ENCODE data around the gene OCA2. TPM values are rescaled to one million over a fixed set of nuclear protein-coding genes. Genes with fewer than 3 reads are reported as not detected.

The OCA2 gene
- total RNA-seq, 1 experiment from 2014 or later, result 0.31 TPM

DNA sequence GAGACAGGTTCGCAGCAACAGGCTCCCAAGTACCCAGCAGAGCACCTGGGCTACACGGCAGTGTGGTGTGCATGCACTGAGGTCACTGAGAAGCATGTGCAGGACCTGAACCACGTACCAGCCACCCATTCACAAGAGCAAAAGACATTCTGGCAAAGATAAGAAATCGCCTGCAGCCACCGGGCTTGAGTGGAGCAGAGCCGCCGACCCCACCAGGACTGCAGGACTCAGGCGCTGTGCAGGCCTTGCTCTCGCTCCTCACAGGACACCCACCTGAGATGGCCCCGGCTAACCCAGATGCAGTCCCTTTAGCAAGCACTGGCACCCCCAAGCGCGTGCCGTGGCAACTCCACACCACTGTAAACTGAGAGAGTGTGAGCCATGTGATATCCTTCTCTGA, 32.3 kb upstream of the OCA2 start:
- no peak overlapping the region for H3K4ac ChIP-seq (ENCODE audit: low read depth, low read length)
- H2BK5ac ChIP-seq (ENCODE audit: insufficient read length, low read length), result no peak overlapping the region
- H4K5ac ChIP-seq (ENCODE audit: insufficient read length, low read depth, low read length), result no peak overlapping the region
- Mint-ChIP-seq H3K9me3 (no peaks in the 10 kb centered on the region), H3K4me3 (no peak overlapping the region), H3K4me1 (peaks cover 7 to 13% of the 10 kb centered on the region in 2 experiments; a peak in 3 of 4 replicates), H3K27me3 (ENCODE audit: low read depth) (no peaks in the 10 kb centered on the region), H3K27ac (peak overlapping the region in 2 of 3 experiments; percentile 20 to 68; a peak in 1 of 7 replicates), H3K36me3 (ENCODE audit: insufficient read depth in 1 of 3, low read depth in 3 of 3) (peaks cover 40 to 68% (median 55%) of the 10 kb centered on the region in 3 experiments)
- H2BK15ac ChIP-seq (ENCODE audit: low read depth, low read length), result no peak overlapping the region
- H3K18ac ChIP-seq (ENCODE audit: insufficient read length, low read depth, low read length), result no peak overlapping the region
- no peak overlapping the region for H3K56ac ChIP-seq (ENCODE audit: insufficient read length, low read depth, low read length)
- H3K79me1 ChIP-seq (ENCODE audit: insufficient read depth, low read depth, low read length, poor library complexity, severe bottlenecking), result no peaks in the 10 kb centered on the region
- H3T11ph ChIP-seq (ENCODE audit: low read length), result no peak overlapping the region
- H3K79me2 ChIP-seq (ENCODE audit: insufficient read depth, low read length), result no peaks in the 10 kb centered on the region
- no peak overlapping the region for H4K91ac ChIP-seq (ENCODE audit: insufficient read length, low read depth, low read length)
- no peak overlapping the region for H3K23ac ChIP-seq (ENCODE audit: insufficient read length, low read depth, low read length)
- no peaks in the 10 kb centered on the region for H3K23me2 ChIP-seq (ENCODE audit: insufficient read length, low read depth, low read length, poor library complexity, severe bottlenecking)
- TF ChIP-seq, protein P1, sequence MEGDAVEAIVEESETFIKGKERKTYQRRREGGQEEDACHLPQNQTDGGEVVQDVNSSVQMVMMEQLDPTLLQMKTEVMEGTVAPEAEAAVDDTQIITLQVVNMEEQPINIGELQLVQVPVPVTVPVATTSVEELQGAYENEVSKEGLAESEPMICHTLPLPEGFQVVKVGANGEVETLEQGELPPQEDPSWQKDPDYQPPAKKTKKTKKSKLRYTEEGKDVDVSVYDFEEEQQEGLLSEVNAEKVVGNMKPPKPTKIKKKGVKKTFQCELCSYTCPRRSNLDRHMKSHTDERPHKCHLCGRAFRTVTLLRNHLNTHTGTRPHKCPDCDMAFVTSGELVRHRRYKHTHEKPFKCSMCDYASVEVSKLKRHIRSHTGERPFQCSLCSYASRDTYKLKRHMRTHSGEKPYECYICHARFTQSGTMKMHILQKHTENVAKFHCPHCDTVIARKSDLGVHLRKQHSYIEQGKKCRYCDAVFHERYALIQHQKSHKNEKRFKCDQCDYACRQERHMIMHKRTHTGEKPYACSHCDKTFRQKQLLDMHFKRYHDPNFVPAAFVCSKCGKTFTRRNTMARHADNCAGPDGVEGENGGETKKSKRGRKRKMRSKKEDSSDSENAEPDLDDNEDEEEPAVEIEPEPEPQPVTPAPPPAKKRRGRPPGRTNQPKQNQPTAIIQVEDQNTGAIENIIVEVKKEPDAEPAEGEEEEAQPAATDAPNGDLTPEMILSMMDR (conservative IDR thresholded peaks at IDR 0.05), result no peak
- no peaks in the 10 kb centered on the region for H4K20me1 ChIP-seq (ENCODE audit: control insufficient read depth, insufficient read depth, insufficient read length)
- H3K27ac ChIP-seq (ENCODE audit: insufficient read length, low read depth, low read length), result no peak overlapping the region
- H2AK5ac ChIP-seq (ENCODE audit: insufficient read length, low read length), result no peak overlapping the region
- H2BK120ac ChIP-seq (ENCODE audit: low read depth, low read length, poor library complexity, severe bottlenecking), result no peak overlapping the region
- no peaks in the 10 kb centered on the region for H3K9me3 ChIP-seq (ENCODE audit: control insufficient read depth, low read depth, low read length)
- H2BK20ac ChIP-seq (ENCODE audit: low read depth, low read length, poor library complexity, severe bottlenecking), result no peak overlapping the region
- H3K9ac ChIP-seq (ENCODE audit: extremely low read depth, insufficient read length, low read length), result no peak overlapping the region
- no peak overlapping the region for H2BK12ac ChIP-seq (ENCODE audit: insufficient read length, low read depth, low read length)
- no peak overlapping the region for H4K8ac ChIP-seq (replicated peaks; ENCODE audit: insufficient read length, low read depth, low read length)
- no peak overlapping the region for H3K14ac ChIP-seq (ENCODE audit: insufficient read depth, low read length)
- no CpG with 5 or more reads among the region's 13 CpGs for WGBS (ENCODE audit: extremely low coverage, insufficient read length, low lambda C conversion rate)
- no peak overlapping the region for H3K4me2 ChIP-seq (ENCODE audit: insufficient read depth, insufficient read length, low read length)
- H3K4me1 ChIP-seq (ENCODE audit: insufficient read depth, low read length), result peaks cover 3% of the 10 kb centered on the region; the same call in 1 of the 2 replicates
- H3K27me3 ChIP-seq (ENCODE audit: insufficient read depth, low read length), result no peaks in the 10 kb centered on the region
- H2AFZ ChIP-seq (ENCODE audit: low read length), result no peak overlapping the region
- DNase-seq, result no peak

Measured in H9 (cell line).